Neuronal stem cell (in vitro differentiated cells): ENCODE measurements around the gene WNT9B.

Experiments used
- DNase-seq: peaks from one replicate; pipeline ENCODE4 v3.0.0-alpha.2; 2013; ENCODE audit warnings: low spot score
- H2AFZ ChIP-seq: one replicate; pipeline ENCODE4 v1.6.1; 2013; ENCODE audit warnings: mild to moderate bottlenecking, low read length, inconsistent platforms
- H2AK5ac ChIP-seq: 2 replicates; pipeline ENCODE4 v1.6.1; 2013; ENCODE audit warnings: low read depth, mild to moderate bottlenecking, inconsistent platforms, low read length, moderate library complexity, mixed read lengths
- H2BK120ac ChIP-seq: 2 replicates; pipeline ENCODE4 v1.6.1; 2013; ENCODE audit warnings: low read depth, mild to moderate bottlenecking, inconsistent platforms, low read length, moderate library complexity, mixed read lengths
- H2BK12ac ChIP-seq: one replicate; pipeline ENCODE4 v1.6.1; 2013; ENCODE audit warnings: low read length, inconsistent platforms
- H2BK15ac ChIP-seq: 2 replicates; pipeline ENCODE4 v1.6.1; 2013; ENCODE audit warnings: mild to moderate bottlenecking, low read length, inconsistent platforms, mixed read lengths
- H2BK5ac ChIP-seq: one replicate; pipeline ENCODE4 v1.6.1; 2013; ENCODE audit warnings: inconsistent platforms, mild to moderate bottlenecking, low read length, moderate library complexity
- H3K14ac ChIP-seq: one replicate; pipeline ENCODE4 v1.6.1; 2013; ENCODE audit warnings: low read length, inconsistent platforms
- H3K18ac ChIP-seq: 2 replicates; pipeline ENCODE4 v1.6.1; 2013; ENCODE audit warnings: low read length, inconsistent platforms
- H3K23ac ChIP-seq: 2 replicates; pipeline ENCODE4 v1.6.1; 2013; ENCODE audit warnings: low read depth, mild to moderate bottlenecking, mixed read lengths, low read length, inconsistent platforms; ENCODE audit not compliant: poor library complexity
- H3K27ac ChIP-seq: replicated peaks from 3 replicates; pipeline ENCODE4 v1.5.1; 2013; ENCODE audit warnings: low read length, inconsistent platforms
- H3K27me3 ChIP-seq, 3 experiments: 2 replicates each; pipeline ENCODE4 v1.6.1; 2013; ENCODE audit warnings: low read length in 3 of 3, mild to moderate bottlenecking in 2 of 3, inconsistent platforms in 1 of 3, low read depth in 1 of 3, mixed read lengths in 1 of 3, moderate library complexity in 1 of 3; ENCODE audit not compliant: control insufficient read depth in 3 of 3, insufficient read depth in 3 of 3
- H3K36me3 ChIP-seq, 2 donors: replicated peaks in 1 of 2; 2 replicates each; pipeline ENCODE4 v1.6.1; 2013; ENCODE audit warnings: low read length in 2 of 2; ENCODE audit not compliant: control insufficient read depth in 2 of 2, insufficient read depth in 2 of 2
- H3K4ac ChIP-seq: 2 replicates; pipeline ENCODE4 v1.6.1; 2013; ENCODE audit warnings: inconsistent platforms, mild to moderate bottlenecking, low read length, moderate library complexity
- H3K4me1 ChIP-seq, 2 donors: 1 replicate in 1 of 2; 2 replicates in 1 of 2; pipeline ENCODE4 v1.6.1; 2013; ENCODE audit warnings: low read length in 2 of 2, low read depth in 1 of 2; ENCODE audit not compliant: control insufficient read depth in 2 of 2, insufficient read depth in 1 of 2
- H3K4me2 ChIP-seq: one replicate; pipeline ENCODE4 v1.6.1; 2013; ENCODE audit warnings: mild to moderate bottlenecking, low read length, inconsistent platforms; ENCODE audit not compliant: insufficient read depth, poor library complexity, severe bottlenecking
- H3K4me3 ChIP-seq, 2 donors: 2 replicates each; pipeline ENCODE4 v1.5.1; 2013; ENCODE audit warnings: low read length in 2 of 2, mild to moderate bottlenecking in 2 of 2, inconsistent platforms in 1 of 2, moderate library complexity in 1 of 2
- H3K79me1 ChIP-seq: one replicate; pipeline ENCODE4 v1.6.1; 2013; ENCODE audit warnings: low read depth, mild to moderate bottlenecking, inconsistent platforms, low read length, moderate library complexity
- H3K9ac ChIP-seq: one replicate; pipeline ENCODE4 v1.6.1; 2013; ENCODE audit warnings: mild to moderate bottlenecking, low read depth, low read length, inconsistent platforms; ENCODE audit not compliant: poor library complexity
- H3K9me3 ChIP-seq, 2 donors: replicated peaks in 1 of 2; 2 replicates each; pipeline versions ENCODE3 to v1.6.1; 2013; ENCODE audit warnings: low read length in 2 of 2, mild to moderate bottlenecking in 2 of 2, inconsistent platforms in 1 of 2, low read depth in 1 of 2, mixed read lengths in 1 of 2, moderate library complexity in 1 of 2; ENCODE audit not compliant: control insufficient read depth in 2 of 2, insufficient read depth in 1 of 2
- H4K8ac ChIP-seq: one replicate; pipeline ENCODE4 v1.6.1; 2013; ENCODE audit warnings: low read depth, mild to moderate bottlenecking, inconsistent platforms, low read length, moderate library complexity
- H4K91ac ChIP-seq: one replicate; pipeline ENCODE4 v1.6.1; 2013; ENCODE audit warnings: low read length, low read depth, mild to moderate bottlenecking, inconsistent platforms; ENCODE audit not compliant: poor library complexity
- WGBS, 2 donors: extraction: QIAGEN DNeasy Blood & Tissue Kit; methylation state at CpG; one replicate each; pipeline ENCODE4 v1.1.7; 2013; ENCODE audit warnings: missing lambda C conversion rate in 2 of 2, mixed read lengths in 1 of 2; ENCODE audit not compliant: insufficient read length in 2 of 2, insufficient replicate concordance in 1 of 2; ENCODE audit errors: extremely low coverage in 2 of 2; 5-methylcytosine and 5-hydroxymethylcytosine counted together

WNT9B gene

DNA sequence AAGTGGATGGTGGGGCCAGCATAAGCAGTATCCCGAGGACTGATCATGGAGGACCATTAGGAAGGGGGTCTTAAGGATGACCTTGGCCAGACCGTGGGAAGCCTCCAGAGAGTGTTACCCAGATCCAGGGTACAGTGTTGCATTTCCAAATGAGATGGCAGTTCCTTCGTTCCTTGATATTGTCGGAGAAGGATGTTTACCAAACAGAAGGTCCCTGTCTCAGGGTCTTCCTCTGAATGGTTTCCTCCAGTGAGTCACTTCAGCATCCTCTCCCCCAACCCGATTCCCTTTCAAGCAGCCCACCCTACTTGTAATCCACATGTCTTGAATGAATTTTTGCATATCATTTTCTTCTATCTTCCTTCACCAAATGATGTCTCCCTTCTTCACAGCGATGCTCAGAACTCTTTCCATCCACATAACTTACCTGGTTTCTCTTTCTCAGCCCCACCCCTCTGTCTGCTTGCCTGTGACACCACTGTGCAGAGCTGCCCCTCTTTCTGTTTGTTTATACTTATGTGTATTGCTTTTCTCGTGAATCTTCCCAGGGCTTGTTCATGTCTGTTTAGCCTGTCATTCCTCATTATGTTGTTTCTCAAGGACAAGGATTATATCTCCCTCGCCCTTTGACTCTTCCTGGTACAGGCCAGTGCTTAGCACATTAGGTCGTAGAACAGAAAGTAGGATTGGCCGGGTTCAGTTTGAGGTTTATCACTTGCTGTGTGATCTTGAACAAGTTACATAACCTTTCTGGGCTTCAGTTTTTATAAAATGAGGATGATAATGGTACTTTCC is 77.3 kb downstream of the WNT9B start:
- no CpG with 5 or more reads among the region's 10 CpGs for WGBS, 2 donors
- Histone ChIP-seq H3K23ac (no peak overlapping the region), H3K4me2 (no peak overlapping the region), H3K18ac (no peak overlapping the region), H3K4me3 (no peak overlapping the region), H2BK120ac (no peak overlapping the region), H3K27me3 (no peaks in the 10 kb centered on the region), H3K27ac (no peak overlapping the region), H4K8ac (no peak overlapping the region), H2BK15ac (no peak overlapping the region), H3K14ac (no peak overlapping the region), H4K91ac (no peak overlapping the region), H2BK5ac (no peak overlapping the region), H3K79me1 (no peaks in the 10 kb centered on the region), H2AFZ (no peak overlapping the region), H2AK5ac (no peak overlapping the region), H3K9ac (no peak overlapping the region), H3K4me1 (peaks cover 8 to 20% of the 10 kb centered on the region in 2 donors), H3K36me3 (peaks cover 22 to 58% of the 10 kb centered on the region in 2 donors), H3K4ac (no peak overlapping the region), H2BK12ac (no peak overlapping the region), H3K9me3 (no peaks in the 10 kb centered on the region)
- DNase-seq = no peak

- H2AFZ ChIP-seq = no peak overlapping the region
- H2BK12ac ChIP-seq = no peak overlapping the region
- H2BK120ac ChIP-seq = no peak overlapping the region
- no peak overlapping the region for H2BK15ac ChIP-seq
- H2AK5ac ChIP-seq = no peak overlapping the region
- peaks cover 8 to 13% of the 10 kb centered on the region in 2 donors for H3K4me1 ChIP-seq
- no peak overlapping the region for H3K9ac ChIP-seq
- H3K4ac ChIP-seq = no peak overlapping the region
- no peak overlapping the region for H3K4me2 ChIP-seq
- no peaks in the 10 kb centered on the region for H3K79me1 ChIP-seq
- no CpG with 5 or more reads among the region's 6 CpGs for WGBS, 2 donors
- no peak overlapping the region for H2BK5ac ChIP-seq
- H3K27ac ChIP-seq = peak overlapping the region; percentile 1
- no peak overlapping the region for H4K91ac ChIP-seq
- peaks cover 26 to 65% of the 10 kb centered on the region in 2 donors for H3K36me3 ChIP-seq
- H4K8ac ChIP-seq = no peak overlapping the region
- H3K23ac ChIP-seq = no peak overlapping the region
- H3K9me3 ChIP-seq = no peaks in the 10 kb centered on the region
- H3K14ac ChIP-seq = no peak overlapping the region
- DNase-seq = no peak
- H3K27me3 ChIP-seq = no peaks in the 10 kb centered on the region
- H3K18ac ChIP-seq = no peak overlapping the region
- H3K4me3 ChIP-seq = no peak overlapping the region
Observed at GRCh38 chr17:46929413-46929812, 78.0 kb downstream of the WNT9B start.

DNA sequence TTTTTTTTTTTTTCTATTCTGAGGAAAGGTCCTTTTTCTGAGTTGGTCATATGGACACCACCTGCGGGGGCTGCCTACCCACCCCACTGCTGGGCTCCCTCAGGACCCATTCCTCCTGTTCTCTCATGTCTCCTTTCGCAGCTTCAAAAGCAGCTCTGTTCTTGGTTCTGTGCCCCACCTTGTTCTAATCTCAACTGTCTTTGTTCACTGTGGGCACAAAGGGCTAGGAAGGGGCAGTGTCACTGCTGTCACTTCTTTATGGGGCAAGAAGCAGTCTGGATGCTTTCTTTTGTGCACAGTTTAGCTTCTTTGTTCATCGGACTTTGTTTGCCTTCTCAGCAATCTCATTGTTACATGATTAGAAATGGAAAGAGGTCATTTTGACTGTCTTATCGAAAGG is 78.7 kb downstream of the WNT9B start:
- no peak overlapping the region for H2AK5ac ChIP-seq
- no peak overlapping the region for H3K4ac ChIP-seq
- no peak overlapping the region for H2BK120ac ChIP-seq
- H2BK15ac ChIP-seq = no peak overlapping the region
- no peak overlapping the region for H3K27ac ChIP-seq
- H3K9me3 ChIP-seq = no peaks in the 10 kb centered on the region
- H3K23ac ChIP-seq = no peak overlapping the region
- H3K4me3 ChIP-seq = no peak overlapping the region
- H2AFZ ChIP-seq = no peak overlapping the region
- no CpG with 5 or more reads among the region's 4 CpGs for WGBS, 2 donors
- H3K9ac ChIP-seq = no peak overlapping the region
- no peak overlapping the region for H4K8ac ChIP-seq
- no peak overlapping the region for H2BK12ac ChIP-seq
- H3K18ac ChIP-seq = no peak overlapping the region
- peaks cover 8 to 13% of the 10 kb centered on the region in 2 donors for H3K4me1 ChIP-seq
- no peak overlapping the region for H2BK5ac ChIP-seq
- H3K27me3 ChIP-seq = no peaks in the 10 kb centered on the region
- no peaks in the 10 kb centered on the region for H3K79me1 ChIP-seq
- no peak for DNase-seq
- peaks cover 32 to 70% of the 10 kb centered on the region in 2 donors for H3K36me3 ChIP-seq
- H4K91ac ChIP-seq = no peak overlapping the region
- H3K4me2 ChIP-seq = no peak overlapping the region
- no peak overlapping the region for H3K14ac ChIP-seq

- no peak overlapping the region for H3K4me2 ChIP-seq
Observed at GRCh38 chr17:46931596-46931995, 80.2 kb downstream of the WNT9B start.

More at GRCh38 chr17:46931596-46931995, 80.2 kb downstream of the WNT9B start:
- Histone ChIP-seq H4K8ac (no peak overlapping the region), H2BK15ac (no peak overlapping the region), H4K91ac (no peak overlapping the region), H3K27ac (no peak overlapping the region), H2BK12ac (no peak overlapping the region), H3K27me3 (no peaks in the 10 kb centered on the region), H2BK120ac (no peak overlapping the region), H3K4me1 (peaks cover 8 to 13% of the 10 kb centered on the region in 2 donors), H3K9me3 (no peaks in the 10 kb centered on the region), H3K14ac (no peak overlapping the region), H2AFZ (no peak overlapping the region), H3K4me3 (no peak overlapping the region), H3K79me1 (no peaks in the 10 kb centered on the region), H3K4ac (no peak overlapping the region), H3K18ac (no peak overlapping the region), H3K23ac (no peak overlapping the region), H2BK5ac (no peak overlapping the region), H3K36me3 (peaks cover 41 to 77% of the 10 kb centered on the region in 2 donors), H3K9ac (no peak overlapping the region), H2AK5ac (no peak overlapping the region)
- DNase-seq = no peak
- no CpG with 5 or more reads among the region's 4 CpGs for WGBS, 2 donors
